Gastrocnemius medialis (tissue), 4 donors: ENCODE results near the gene DAGLA. TPM values are rescaled to one million over a fixed set of nuclear protein-coding genes. Genes with fewer than 3 reads are reported as not detected.

Experiments
- ATAC-seq, 2 donors: fragments of 150-250 bp; one replicate each; pipeline ENCODE4 v1.9.1; 2016
- DNase-seq, 2 donors: peaks; one replicate each; pipeline ENCODE4 v3.0.0-alpha.2; 2019
- H3K27ac ChIP-seq, 4 donors: fragments of 200-600 bp; sonication (generic); 1 replicate in 1 of 4; 2 replicates in 3 of 4; pipeline ENCODE4 v1.5.1; 2016 to 2018; ENCODE audit warnings: mild to moderate bottlenecking in 2 of 4, moderate library complexity in 1 of 4
- H3K27me3 ChIP-seq, 3 donors: fragments of 200-600 bp; sonication (generic) in 2 of 3; 1 replicate in 1 of 3; 2 replicates in 2 of 3; pipeline versions ENCODE4 v1.5.1 to v1.6.0; 2016 to 2019; ENCODE audit warnings: mild to moderate bottlenecking in 1 of 3, moderate library complexity in 1 of 3
- H3K36me3 ChIP-seq, 2 donors: fragments of 200-600 bp; sonication (generic) in 1 of 2; one replicate each; pipeline ENCODE4 v1.5.1; 2017 to 2018
- H3K4me1 ChIP-seq, 2 donors: fragments of 200-600 bp; sonication (generic) in 1 of 2; one replicate each; pipeline ENCODE4 v1.5.1; 2016 to 2017; ENCODE audit warnings: mild to moderate bottlenecking in 2 of 2
- H3K4me3 ChIP-seq, 4 donors: fragments of 200-600 bp; sonication (generic) in 3 of 4; 1 replicate in 1 of 4; 2 replicates in 3 of 4; pipeline ENCODE4 v1.5.1; 2016 to 2019; ENCODE audit warnings: mild to moderate bottlenecking in 2 of 4
- H3K9me3 ChIP-seq, 3 donors: fragments of 200-600 bp; sonication (generic) in 2 of 3; 1 replicate in 1 of 3; 2 replicates in 2 of 3; pipeline ENCODE4 v1.5.1; 2016 to 2019
- POLR2A ChIP-seq, 2 donors: fragments of 450-650 bp; IDR thresholded peaks; one replicate each; pipeline ENCODE4 v1.6.1; 2017; ENCODE audit warnings: antibody characterized with exemption in 2 of 2, mild to moderate bottlenecking in 2 of 2, moderate library complexity in 2 of 2
- in situ Hi-C, 4 donors: fragments of 200-750 bp; cut with MboI; loops; one replicate each; pipeline versions ENCODE4 v1.15.0 to v1.8.0; 2017; ENCODE audit warnings: low sequenced_read_pairs in 4 of 4
- intact Hi-C: fragments of 100-400 bp; cut with DNase I; formaldehyde crosslinking; loops from one replicate; pipeline ENCODE4 v1.15.1; 2023; ENCODE audit warnings: low total_unique reads
- total RNA-seq, 4 donors: library from RNA; depleted of rRNA; stranded (reverse); fragments of >200 nt; gene quantifications; one replicate each; pipeline versions ENCODE4 v1.1.0 to v1.2.3, GENCODE V29; 2016
- TF ChIP-seq, protein P1 (sequence below), 5 experiments: fragments of 450-650 bp in 3 of 5; fragments of 200-600 bp in 2 of 5; sonication (generic) in 2 of 5; IDR thresholded peaks in 4 of 5; conservative IDR thresholded peaks in 1 of 5; 1 replicate in 4 of 5; 2 replicates in 1 of 5; pipeline ENCODE4 v1.5.1; 2016 to 2019; ENCODE audit warnings: antibody characterized with exemption in 5 of 5, mild to moderate bottlenecking in 3 of 5, moderate library complexity in 3 of 5

Gene DAGLA
- total RNA-seq, 4 donors from 2014 or later: 0.58 to 5.5 (median 2.9) TPM

GRCh38 chr11:61777234-61778090, 97.3 kb downstream of the DAGLA start:
- intact Hi-C loops (no loop called here), in situ Hi-C loops (loop anchor here in 1 of 4 donors (25.0 kb wide), 1 partner anchor 535 kb away; no protein-coding TSS in a partner anchor)
- no peaks in the 10 kb centered on the region for H3K27me3 ChIP-seq
- no peak overlapping the region for H3K27ac ChIP-seq
- TF ChIP-seq, protein P1, sequence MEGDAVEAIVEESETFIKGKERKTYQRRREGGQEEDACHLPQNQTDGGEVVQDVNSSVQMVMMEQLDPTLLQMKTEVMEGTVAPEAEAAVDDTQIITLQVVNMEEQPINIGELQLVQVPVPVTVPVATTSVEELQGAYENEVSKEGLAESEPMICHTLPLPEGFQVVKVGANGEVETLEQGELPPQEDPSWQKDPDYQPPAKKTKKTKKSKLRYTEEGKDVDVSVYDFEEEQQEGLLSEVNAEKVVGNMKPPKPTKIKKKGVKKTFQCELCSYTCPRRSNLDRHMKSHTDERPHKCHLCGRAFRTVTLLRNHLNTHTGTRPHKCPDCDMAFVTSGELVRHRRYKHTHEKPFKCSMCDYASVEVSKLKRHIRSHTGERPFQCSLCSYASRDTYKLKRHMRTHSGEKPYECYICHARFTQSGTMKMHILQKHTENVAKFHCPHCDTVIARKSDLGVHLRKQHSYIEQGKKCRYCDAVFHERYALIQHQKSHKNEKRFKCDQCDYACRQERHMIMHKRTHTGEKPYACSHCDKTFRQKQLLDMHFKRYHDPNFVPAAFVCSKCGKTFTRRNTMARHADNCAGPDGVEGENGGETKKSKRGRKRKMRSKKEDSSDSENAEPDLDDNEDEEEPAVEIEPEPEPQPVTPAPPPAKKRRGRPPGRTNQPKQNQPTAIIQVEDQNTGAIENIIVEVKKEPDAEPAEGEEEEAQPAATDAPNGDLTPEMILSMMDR (IDR thresholded peaks at IDR 0.05 in 4 of 5, conservative IDR thresholded peaks at IDR 0.05 in 1 of 5): no peak
- no peak for TF ChIP-seq POLR2A (IDR thresholded peaks at IDR 0.05)
- ATAC-seq: peak; percentile 17 to 49
- H3K4me1 ChIP-seq: peaks cover 0 to 5% of the 10 kb centered on the region in 2 donors
- no peaks in the 10 kb centered on the region for H3K9me3 ChIP-seq
- peak overlapping the region; percentile 19 to 39 (median 26) for H3K4me3 ChIP-seq
- peak in 1 of 2 donors; percentile 35 for DNase-seq
- no peaks in the 10 kb centered on the region for H3K36me3 ChIP-seq

- Histone ChIP-seq H3K36me3 (no peaks in the 10 kb centered on the region), H3K27me3 (no peaks in the 10 kb centered on the region), H3K9me3 (no peaks in the 10 kb centered on the region), H3K4me3 (no peak overlapping the region), H3K4me1 (peaks cover 0 to 5% of the 10 kb centered on the region in 2 donors), H3K27ac (no peak overlapping the region)
- no peak for TF ChIP-seq POLR2A (IDR thresholded peaks at IDR 0.05)
- TF ChIP-seq, protein P1 (IDR thresholded peaks at IDR 0.05 in 4 of 5, conservative IDR thresholded peaks at IDR 0.05 in 1 of 5): no peak
- no peak for ATAC-seq
- in situ Hi-C loops (loop anchor here in 1 of 4 donors (25.0 kb wide), 1 partner anchor 534 kb away; no protein-coding TSS in a partner anchor), intact Hi-C loops (no loop called here)
- DNase-seq: no peak
These were observed 98.2 kb downstream of the DAGLA start for GRCh38 chr11:61778357-61778886.

GRCh38 chr11:61778920-61779650, 98.9 kb downstream of the DAGLA start:
- in situ Hi-C loops: loop anchor here in 1 of 4 donors (25.0 kb wide), 1 partner anchor 533 kb away; no protein-coding TSS in a partner anchor
- Histone ChIP-seq H3K36me3 (no peaks in the 10 kb centered on the region), H3K4me1 (peaks cover 0 to 5% of the 10 kb centered on the region in 2 donors), H3K27me3 (no peaks in the 10 kb centered on the region), H3K27ac (no peak overlapping the region), H3K9me3 (no peaks in the 10 kb centered on the region), H3K4me3 (no peak overlapping the region)
- ATAC-seq: no peak
- DNase-seq: no peak
- intact Hi-C loops: no loop called here
- no peak for TF ChIP-seq POLR2A (IDR thresholded peaks at IDR 0.05)
- TF ChIP-seq, protein P1 (IDR thresholded peaks at IDR 0.05 in 4 of 5, conservative IDR thresholded peaks at IDR 0.05 in 1 of 5): no peak

- DNase-seq: no peak
These were observed 99.7 kb downstream of the DAGLA start for GRCh38 chr11:61779666-61780525.

More at GRCh38 chr11:61779666-61780525, 99.7 kb downstream of the DAGLA start:
- H3K4me1 ChIP-seq: peaks cover 0 to 5% of the 10 kb centered on the region in 2 donors
- TF ChIP-seq POLR2A (IDR thresholded peaks at IDR 0.05): no peak
- TF ChIP-seq, protein P1 (IDR thresholded peaks at IDR 0.05 in 4 of 5, conservative IDR thresholded peaks at IDR 0.05 in 1 of 5): no peak
- no peaks in the 10 kb centered on the region for H3K9me3 ChIP-seq
- no peak for ATAC-seq
- no peaks in the 10 kb centered on the region for H3K36me3 ChIP-seq
- no peak overlapping the region for H3K27ac ChIP-seq
- in situ Hi-C loops (loop anchor here in 1 of 4 donors (25.0 kb wide), 1 partner anchor 532 kb away; no protein-coding TSS in a partner anchor), intact Hi-C loops (no loop called here)
- no peak overlapping the region for H3K4me3 ChIP-seq
- no peaks in the 10 kb centered on the region for H3K27me3 ChIP-seq
